ENCODE results near the gene TCERG1. TPM values are rescaled to one million over a fixed set of nuclear protein-coding genes. Genes with fewer than 3 reads are reported as not detected.

Gene TCERG1
- total RNA-seq, 4 donors from 2014 or later, result 18.0 to 53.9 (median 41.8) TPM

DNA sequence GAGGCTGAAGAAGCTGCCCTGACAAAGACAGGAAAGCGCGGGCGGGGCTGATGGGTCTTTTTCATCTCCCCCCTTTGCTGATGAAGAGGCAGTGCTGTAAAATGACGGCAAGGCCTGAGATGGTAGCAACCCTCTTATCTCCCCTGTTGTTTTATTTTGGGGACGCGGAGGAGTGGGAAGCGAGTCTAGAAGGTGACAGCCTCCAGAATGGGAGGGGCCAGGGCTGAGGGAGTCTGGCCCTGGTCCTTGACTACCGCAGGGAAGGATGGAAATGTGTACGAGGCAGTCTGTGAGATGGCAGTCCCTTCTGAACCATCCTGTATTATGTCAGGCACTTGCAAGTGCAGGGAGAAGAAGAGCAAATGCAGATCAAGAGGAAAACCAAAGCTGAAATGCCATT, 46.1 kb upstream of the TCERG1 start:
- Histone ChIP-seq H3K9me3 (no peaks in the 10 kb centered on the region), H3K27me3 (peaks cover 0 to 3% (median 0%) of the 10 kb centered on the region in 3 donors), H3K27ac (no peak overlapping the region), H3K4me1 (no peaks in the 10 kb centered on the region), H3K36me3 (no peaks in the 10 kb centered on the region), H3K4me3 (no peak overlapping the region)
- intact Hi-C loops (cut with DNase I; ENCODE audit: low total_unique reads) (no loop called here), in situ Hi-C loops (cut with MboI; ENCODE audit: low sequenced_read_pairs in 4 of 4) (no loop called here)
- TF ChIP-seq, protein P1, sequence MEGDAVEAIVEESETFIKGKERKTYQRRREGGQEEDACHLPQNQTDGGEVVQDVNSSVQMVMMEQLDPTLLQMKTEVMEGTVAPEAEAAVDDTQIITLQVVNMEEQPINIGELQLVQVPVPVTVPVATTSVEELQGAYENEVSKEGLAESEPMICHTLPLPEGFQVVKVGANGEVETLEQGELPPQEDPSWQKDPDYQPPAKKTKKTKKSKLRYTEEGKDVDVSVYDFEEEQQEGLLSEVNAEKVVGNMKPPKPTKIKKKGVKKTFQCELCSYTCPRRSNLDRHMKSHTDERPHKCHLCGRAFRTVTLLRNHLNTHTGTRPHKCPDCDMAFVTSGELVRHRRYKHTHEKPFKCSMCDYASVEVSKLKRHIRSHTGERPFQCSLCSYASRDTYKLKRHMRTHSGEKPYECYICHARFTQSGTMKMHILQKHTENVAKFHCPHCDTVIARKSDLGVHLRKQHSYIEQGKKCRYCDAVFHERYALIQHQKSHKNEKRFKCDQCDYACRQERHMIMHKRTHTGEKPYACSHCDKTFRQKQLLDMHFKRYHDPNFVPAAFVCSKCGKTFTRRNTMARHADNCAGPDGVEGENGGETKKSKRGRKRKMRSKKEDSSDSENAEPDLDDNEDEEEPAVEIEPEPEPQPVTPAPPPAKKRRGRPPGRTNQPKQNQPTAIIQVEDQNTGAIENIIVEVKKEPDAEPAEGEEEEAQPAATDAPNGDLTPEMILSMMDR (IDR thresholded peaks at IDR 0.05 in 4 of 5, conservative IDR thresholded peaks at IDR 0.05 in 1 of 5), result no peak
- TF ChIP-seq POLR2A (IDR thresholded peaks at IDR 0.05), result no peak
- DNase-seq (no peak), ATAC-seq (no peak)

DNA sequence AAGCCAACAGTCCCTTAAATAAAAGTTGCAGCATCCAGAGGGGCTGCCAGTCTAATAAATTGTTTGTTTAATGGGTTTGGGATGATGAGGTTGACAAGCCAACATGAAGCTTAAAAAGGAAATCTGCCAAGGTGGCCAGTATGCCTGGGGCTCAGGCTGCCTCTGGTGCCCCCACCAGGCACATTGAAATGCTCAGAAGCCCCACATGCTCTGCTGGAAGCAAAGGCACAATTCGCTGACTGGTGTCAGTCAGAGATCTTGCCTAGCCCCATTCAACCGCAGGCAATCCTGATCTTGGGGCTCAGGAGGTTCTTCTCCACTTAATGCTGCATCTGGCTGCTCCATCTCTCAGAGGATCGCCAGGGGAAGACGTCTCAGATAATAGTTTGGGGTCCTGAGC, 44.2 kb upstream of the TCERG1 start:
- no peaks in the 10 kb centered on the region for H3K27me3 ChIP-seq
- ATAC-seq (no peak), DNase-seq (no peak)
- TF ChIP-seq, protein P1 (IDR thresholded peaks at IDR 0.05 in 4 of 5, conservative IDR thresholded peaks at IDR 0.05 in 1 of 5), result no peak
- no peak for TF ChIP-seq POLR2A (IDR thresholded peaks at IDR 0.05)
- no peaks in the 10 kb centered on the region for H3K36me3 ChIP-seq
- in situ Hi-C loops (cut with MboI; ENCODE audit: low sequenced_read_pairs in 4 of 4) (no loop called here), intact Hi-C loops (cut with DNase I; ENCODE audit: low total_unique reads) (no loop called here)
- no peaks in the 10 kb centered on the region for H3K9me3 ChIP-seq
- no peak overlapping the region for H3K27ac ChIP-seq
- no peak overlapping the region for H3K4me3 ChIP-seq
- no peaks in the 10 kb centered on the region for H3K4me1 ChIP-seq

DNA sequence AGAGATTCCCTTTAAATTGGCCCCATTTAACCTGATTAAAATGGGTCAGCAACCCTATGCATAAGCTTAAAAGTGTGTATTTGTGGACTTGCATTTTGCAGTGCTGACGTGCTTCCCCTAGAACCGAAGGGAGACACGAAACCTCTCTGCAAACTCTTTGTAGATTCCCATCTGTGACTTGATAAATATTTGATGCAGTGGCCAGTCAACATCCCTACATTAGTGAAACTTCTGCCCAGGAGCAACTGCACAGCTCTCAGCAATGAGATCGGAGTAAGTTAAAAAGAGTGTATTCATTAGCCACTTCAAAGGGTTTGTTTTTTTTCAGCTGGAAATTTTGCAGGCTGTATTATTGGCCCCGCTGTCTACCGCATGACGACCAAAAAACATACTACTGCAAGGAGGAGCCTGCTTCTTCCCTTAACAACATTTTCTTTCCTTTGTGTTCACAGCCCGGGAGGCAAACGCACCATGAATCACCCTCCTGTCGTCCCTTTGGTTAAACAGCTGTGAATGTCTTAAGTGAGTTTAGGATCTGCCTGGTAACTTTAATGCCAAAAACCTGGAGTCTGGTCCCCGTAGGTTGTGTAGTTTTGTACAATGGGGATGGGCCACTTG, 38.0 kb upstream of the TCERG1 start:
- TF ChIP-seq, protein P1 (IDR thresholded peaks at IDR 0.05 in 4 of 5, conservative IDR thresholded peaks at IDR 0.05 in 1 of 5), result no peak
- TF ChIP-seq POLR2A (IDR thresholded peaks at IDR 0.05), result no peak
- Histone ChIP-seq H3K27me3 (no peaks in the 10 kb centered on the region), H3K36me3 (no peaks in the 10 kb centered on the region), H3K4me1 (no peaks in the 10 kb centered on the region), H3K27ac (no peak overlapping the region), H3K4me3 (no peak overlapping the region), H3K9me3 (no peaks in the 10 kb centered on the region)
- no peak for ATAC-seq
- DNase-seq, result no peak
- in situ Hi-C loops (cut with MboI; ENCODE audit: low sequenced_read_pairs in 4 of 4), result no loop called here
- intact Hi-C loops (cut with DNase I; ENCODE audit: low total_unique reads), result no loop called here

DNA sequence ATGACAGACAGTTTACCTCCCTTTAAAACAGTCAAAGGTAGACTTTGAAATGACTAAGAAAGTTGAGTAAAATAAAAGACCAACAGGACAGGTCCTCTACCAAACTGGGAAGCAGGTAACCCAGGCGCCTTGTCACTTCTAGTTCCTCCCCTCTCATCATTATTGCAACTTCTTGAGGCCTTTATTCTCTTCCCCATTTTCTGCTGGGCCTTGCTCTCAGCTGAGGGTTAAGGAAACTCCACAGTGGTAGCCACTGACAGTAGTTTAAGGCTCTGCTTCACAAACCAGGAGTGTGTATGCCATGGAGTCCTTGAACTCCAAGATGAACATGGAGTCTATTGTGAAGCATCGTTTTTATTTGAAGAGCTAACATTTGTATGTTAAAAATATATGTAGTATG, 36.9 kb upstream of the TCERG1 start:
- TF ChIP-seq, protein P1 (IDR thresholded peaks at IDR 0.05 in 4 of 5, conservative IDR thresholded peaks at IDR 0.05 in 1 of 5), result no peak
- in situ Hi-C loops (cut with MboI; ENCODE audit: low sequenced_read_pairs in 4 of 4) (no loop called here), intact Hi-C loops (cut with DNase I; ENCODE audit: low total_unique reads) (no loop called here)
- Histone ChIP-seq H3K9me3 (no peaks in the 10 kb centered on the region), H3K27me3 (no peaks in the 10 kb centered on the region), H3K36me3 (no peaks in the 10 kb centered on the region), H3K4me3 (no peak overlapping the region), H3K27ac (no peak overlapping the region), H3K4me1 (no peaks in the 10 kb centered on the region)
- ATAC-seq (no peak), DNase-seq (no peak)

DNA sequence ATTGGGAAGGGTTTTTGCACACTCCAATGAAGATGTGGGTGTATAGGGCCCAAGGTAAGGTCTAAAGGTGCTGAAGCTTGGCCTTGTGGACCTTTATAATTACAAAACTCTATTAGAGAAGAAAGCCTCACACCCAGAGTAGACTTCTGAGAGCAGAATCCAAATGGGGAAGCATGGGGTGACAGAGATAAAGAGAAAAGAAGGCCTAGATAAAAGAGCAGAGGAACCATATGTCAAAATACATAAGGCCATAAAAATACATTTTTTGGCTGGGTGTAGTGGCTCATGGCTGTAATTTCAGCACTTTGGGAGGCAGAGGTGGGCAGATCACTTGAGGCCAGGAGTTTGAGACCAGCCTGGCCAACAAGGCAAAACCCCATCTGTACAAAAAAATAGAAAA, 27.4 kb upstream of the TCERG1 start:
- no peaks in the 10 kb centered on the region for H3K27me3 ChIP-seq
- no peak overlapping the region for H3K4me3 ChIP-seq
- TF ChIP-seq, protein P1 (IDR thresholded peaks at IDR 0.05 in 4 of 5, conservative IDR thresholded peaks at IDR 0.05 in 1 of 5), result no peak
- TF ChIP-seq POLR2A (IDR thresholded peaks at IDR 0.05), result no peak
- no peak for DNase-seq
- in situ Hi-C loops (cut with MboI; ENCODE audit: low sequenced_read_pairs in 4 of 4) (loop anchor here in 1 of 4 donors (5.0 kb wide), 1 partner anchor 117 kb away; no protein-coding TSS in a partner anchor), intact Hi-C loops (cut with DNase I; ENCODE audit: low total_unique reads) (no loop called here)
- no peaks in the 10 kb centered on the region for H3K9me3 ChIP-seq
- no peak for ATAC-seq
- H3K36me3 ChIP-seq, result no peaks in the 10 kb centered on the region
- no peaks in the 10 kb centered on the region for H3K4me1 ChIP-seq
- H3K27ac ChIP-seq, result no peak overlapping the region
